Caco-2 (cell line): ENCODE measurements around the gene CFAP107. TPM values are rescaled to one million over a fixed set of nuclear protein-coding genes. Genes with fewer than 3 reads are reported as not detected.

Experiments
- BruUV-seq: library from RNA; stranded (reverse); fragments of 400-500 nt; replicated peaks from 2 replicates; lab custom pipeline; 2021; lab: Mats Ljungman, UMichigan
- CTCF ChIA-PET: fragments of 300-600 bp; sonication (Branson Sonifier 250); formaldehyde crosslinking; loops from one replicate; lab custom pipeline; 2022; ENCODE audit warnings: antibody characterized with exemption; lab: Charles Lee
- POLR2A ChIA-PET: fragments of 300-600 bp; sonication (Branson Sonifier 250); formaldehyde crosslinking; loops from one replicate; lab custom pipeline; 2022; ENCODE audit warnings: antibody characterized with exemption; lab: Charles Lee
- DNase-seq, 2 experiments: peaks; one replicate each; pipeline versions ENCODE4 v3.0.0 to v3.0.0-alpha.2; 2020 to 2022
- H3K27me3 ChIP-seq: replicated peaks from 2 replicates; pipeline ENCODE4 v1.6.0; 2011; ENCODE audit warnings: low read length; ENCODE audit not compliant: control insufficient read depth, insufficient read depth
- H3K36me3 ChIP-seq: 2 replicates; pipeline ENCODE4 v1.5.1; 2011; ENCODE audit warnings: low read length; ENCODE audit not compliant: control insufficient read depth, insufficient read depth
- H3K4me1 ChIP-seq: fragments of 250-450 bp; sonication (Bioruptor Pico); 2 replicates; pipeline ENCODE4 v1.5.1; 2020; ENCODE audit warnings: mild to moderate bottlenecking
- H3K4me3 ChIP-seq: 2 replicates; pipeline ENCODE4 v1.5.1; 2011; ENCODE audit warnings: low read depth, mild to moderate bottlenecking, control low read depth, low read length
- H3K9me3 ChIP-seq: fragments of 250-450 bp; sonication (Bioruptor Pico); 2 replicates; pipeline ENCODE4 v1.5.1; 2020; ENCODE audit warnings: mild to moderate bottlenecking, moderate library complexity
- H3K27ac Mint-ChIP-seq: one replicate; pipeline ENCODE4 v1.8.0; 2022; ENCODE audit warnings: mixed read lengths; ENCODE audit not compliant: unreplicated experiment
- H3K27me3 Mint-ChIP-seq: one replicate; pipeline ENCODE4 v1.8.0; 2022; ENCODE audit warnings: mixed read lengths; ENCODE audit not compliant: insufficient read depth, unreplicated experiment
- H3K36me3 Mint-ChIP-seq: one replicate; pipeline ENCODE4 v1.8.0; 2022; ENCODE audit warnings: mild to moderate bottlenecking, mixed read lengths; ENCODE audit not compliant: insufficient read depth, unreplicated experiment
- H3K4me1 Mint-ChIP-seq: one replicate; pipeline ENCODE4 v1.8.0; 2022; ENCODE audit warnings: low read depth, mixed read lengths; ENCODE audit not compliant: unreplicated experiment
- H3K4me3 Mint-ChIP-seq: one replicate; pipeline ENCODE4 v1.8.0; 2022; ENCODE audit warnings: mild to moderate bottlenecking, moderate library complexity, mixed read lengths; ENCODE audit not compliant: unreplicated experiment
- H3K9me3 Mint-ChIP-seq: one replicate; pipeline ENCODE4 v1.8.0; 2022; ENCODE audit warnings: mixed read lengths; ENCODE audit not compliant: unreplicated experiment
- intact Hi-C: fragments of 100-400 bp; cut with micrococcal nuclease; formaldehyde crosslinking; loops from one replicate; pipeline ENCODE4 v1.10.0; 2022; ENCODE audit not compliant: unreplicated experiment
- total RNA-seq: library from RNA; stranded (reverse); gene quantifications from 2 replicates; pipeline ENCODE4 v1.2.3, GENCODE V29; 2022
- TF ChIP-seq, protein P1 (sequence below), 2 experiments: fragments of 200-600 bp in 1 of 2; IDR thresholded peaks; 1 replicate in 1 of 2; 2 replicates in 1 of 2; pipeline versions ENCODE4 v1.5.1 to v1.8.0; 2011 to 2022; ENCODE audit warnings: antibody characterized with exemption in 1 of 2, control low read depth in 1 of 2, inconsistent platforms in 1 of 2, low read depth in 1 of 2, low read length in 1 of 2, mild to moderate bottlenecking in 1 of 2, moderate library complexity in 1 of 2; ENCODE audit not compliant: insufficient read depth in 1 of 2, severe bottlenecking in 1 of 2, unreplicated experiment in 1 of 2

Gene CFAP107
- total RNA-seq, 1 experiment from 2014 or later, result not detected

DNA sequence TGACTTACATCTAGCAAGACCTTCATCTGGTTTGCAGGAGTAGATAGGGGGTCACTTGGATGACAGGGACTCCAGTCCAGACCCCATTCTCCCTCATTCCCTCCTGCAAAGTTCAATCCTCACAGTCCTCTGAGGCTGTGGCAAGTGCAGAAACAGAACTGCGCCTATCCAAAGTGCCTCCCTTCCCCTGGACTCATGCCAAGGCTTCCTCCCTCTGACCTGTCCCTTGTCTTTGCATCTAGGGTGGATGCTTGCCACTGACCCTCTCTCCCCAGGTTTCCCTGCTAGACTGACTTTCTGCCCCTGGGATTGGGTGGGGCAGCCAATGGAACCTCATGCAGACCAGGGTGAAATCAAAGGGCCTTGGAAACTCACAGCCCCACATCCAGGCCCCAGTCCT, 63.9 kb downstream of the CFAP107 start:
- no peak overlapping the region for H3K4me3 ChIP-seq
- Mint-ChIP-seq H3K36me3 (no peaks in the 10 kb centered on the region), H3K27ac (no peak overlapping the region), H3K27me3 (peaks cover 4% of the 10 kb centered on the region), H3K4me1 (no peaks in the 10 kb centered on the region), H3K9me3 (peaks cover 7% of the 10 kb centered on the region), H3K4me3 (no peak overlapping the region)
- no peaks in the 10 kb centered on the region; the same call in 1 of the 2 replicates for H3K9me3 ChIP-seq
- CTCF ChIA-PET, result no interaction called here
- no peaks in the 10 kb centered on the region for H3K4me1 ChIP-seq
- POLR2A ChIA-PET, result no interaction called here
- H3K36me3 ChIP-seq, result no peaks in the 10 kb centered on the region
- H3K27me3 ChIP-seq, result no peaks in the 10 kb centered on the region
- TF ChIP-seq, protein P1, sequence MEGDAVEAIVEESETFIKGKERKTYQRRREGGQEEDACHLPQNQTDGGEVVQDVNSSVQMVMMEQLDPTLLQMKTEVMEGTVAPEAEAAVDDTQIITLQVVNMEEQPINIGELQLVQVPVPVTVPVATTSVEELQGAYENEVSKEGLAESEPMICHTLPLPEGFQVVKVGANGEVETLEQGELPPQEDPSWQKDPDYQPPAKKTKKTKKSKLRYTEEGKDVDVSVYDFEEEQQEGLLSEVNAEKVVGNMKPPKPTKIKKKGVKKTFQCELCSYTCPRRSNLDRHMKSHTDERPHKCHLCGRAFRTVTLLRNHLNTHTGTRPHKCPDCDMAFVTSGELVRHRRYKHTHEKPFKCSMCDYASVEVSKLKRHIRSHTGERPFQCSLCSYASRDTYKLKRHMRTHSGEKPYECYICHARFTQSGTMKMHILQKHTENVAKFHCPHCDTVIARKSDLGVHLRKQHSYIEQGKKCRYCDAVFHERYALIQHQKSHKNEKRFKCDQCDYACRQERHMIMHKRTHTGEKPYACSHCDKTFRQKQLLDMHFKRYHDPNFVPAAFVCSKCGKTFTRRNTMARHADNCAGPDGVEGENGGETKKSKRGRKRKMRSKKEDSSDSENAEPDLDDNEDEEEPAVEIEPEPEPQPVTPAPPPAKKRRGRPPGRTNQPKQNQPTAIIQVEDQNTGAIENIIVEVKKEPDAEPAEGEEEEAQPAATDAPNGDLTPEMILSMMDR (IDR thresholded peaks at IDR 0.05; ENCODE audit: insufficient read depth in 1 of 2, low read depth in 1 of 2, low read length in 1 of 2, severe bottlenecking in 1 of 2, unreplicated experiment in 1 of 2), result no peak
- no TSS peak for BruUV-seq
- DNase-seq, result no peak
- intact Hi-C loops, result no loop called here

- TF ChIP-seq, protein P1 (IDR thresholded peaks at IDR 0.05; ENCODE audit: insufficient read depth in 1 of 2, low read depth in 1 of 2, low read length in 1 of 2, severe bottlenecking in 1 of 2, unreplicated experiment in 1 of 2), result no peak
- DNase-seq, result no peak
- H3K4me1 ChIP-seq, result no peaks in the 10 kb centered on the region
- Mint-ChIP-seq H3K36me3 (no peaks in the 10 kb centered on the region), H3K4me3 (no peak overlapping the region), H3K9me3 (no peaks in the 10 kb centered on the region), H3K27me3 (peaks cover 4% of the 10 kb centered on the region), H3K4me1 (no peaks in the 10 kb centered on the region), H3K27ac (no peak overlapping the region)
- intact Hi-C loops, result no loop called here
- H3K4me3 ChIP-seq, result no peak overlapping the region
- ChIA-PET POLR2A (no interaction called here), CTCF (no interaction called here)
- H3K27me3 ChIP-seq, result no peaks in the 10 kb centered on the region
- no peaks in the 10 kb centered on the region for H3K9me3 ChIP-seq
- H3K36me3 ChIP-seq, result no peaks in the 10 kb centered on the region
- BruUV-seq, result no TSS peak
Measured at GRCh38 chr1:12810691-12811408, 64.8 kb downstream of the CFAP107 start.

DNA sequence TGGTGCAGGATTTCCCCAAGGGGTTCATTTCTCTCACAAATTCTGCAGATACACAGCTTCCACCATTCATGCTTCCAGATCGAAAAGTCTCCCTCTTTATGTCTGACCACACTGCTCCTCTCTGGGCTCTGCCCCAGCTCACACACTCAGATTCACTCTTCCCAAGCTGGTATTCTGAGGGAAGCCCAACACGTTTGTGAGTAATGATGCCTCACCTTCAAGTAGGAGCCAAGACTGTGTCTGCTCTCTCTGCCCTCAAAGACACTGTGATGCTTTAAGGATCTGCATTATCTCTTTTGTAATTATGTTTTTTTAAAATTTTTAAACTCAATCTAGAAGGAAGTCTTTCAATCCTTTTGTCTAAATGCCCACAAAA, 65.4 kb downstream of the CFAP107 start:
- ChIA-PET POLR2A (no interaction called here), CTCF (no interaction called here)
- no peaks in the 10 kb centered on the region for H3K36me3 Mint-ChIP-seq
- Histone ChIP-seq H3K27me3 (no peaks in the 10 kb centered on the region), H3K4me3 (no peak overlapping the region), H3K4me1 (no peaks in the 10 kb centered on the region), H3K9me3 (no peaks in the 10 kb centered on the region), H3K36me3 (no peaks in the 10 kb centered on the region)
- H3K9me3 Mint-ChIP-seq, result no peaks in the 10 kb centered on the region
- TF ChIP-seq, protein P1 (IDR thresholded peaks at IDR 0.05; ENCODE audit: insufficient read depth in 1 of 2, low read depth in 1 of 2, low read length in 1 of 2, severe bottlenecking in 1 of 2, unreplicated experiment in 1 of 2), result no peak
- no TSS peak for BruUV-seq
- H3K27ac Mint-ChIP-seq, result no peak overlapping the region
- H3K27me3 Mint-ChIP-seq, result peaks cover 4% of the 10 kb centered on the region
- intact Hi-C loops, result no loop called here
- no peaks in the 10 kb centered on the region for H3K4me1 Mint-ChIP-seq
- DNase-seq, result no peak
- no peak overlapping the region for H3K4me3 Mint-ChIP-seq

Other genes starting within 250 kb of the CFAP107 start
- gene DHRS3, start 128.0 kb upstream of the CFAP107 start, total RNA-seq, result 59.4 and 64.6 TPM in 2 replicates
- not detected in 2 replicates for gene AADACL4, start 102.1 kb upstream of the CFAP107 start, total RNA-seq
- gene AADACL3, start 30.1 kb upstream of the CFAP107 start, total RNA-seq, result not detected in 2 replicates
- not detected in 2 replicates for gene PRAMEF12, start 27.5 kb downstream of the CFAP107 start, total RNA-seq
- not detected in 2 replicates for gene PRAMEF1, start 45.2 kb downstream of the CFAP107 start, total RNA-seq
- gene PRAMEF11, start 85.2 kb downstream of the CFAP107 start, total RNA-seq, result not detected in 2 replicates
- not detected in 2 replicates for gene HNRNPCL1, start 102.5 kb downstream of the CFAP107 start, total RNA-seq
- not detected in 2 replicates for gene PRAMEF2, start 110.9 kb downstream of the CFAP107 start, total RNA-seq
- not detected in 2 replicates for gene PRAMEF4, start 140.0 kb downstream of the CFAP107 start, total RNA-seq
- 1.9 and 2.1 TPM in 2 replicates for gene PRAMEF10, start 152.1 kb downstream of the CFAP107 start, total RNA-seq
- gene PRAMEF7, start 170.4 kb downstream of the CFAP107 start, total RNA-seq, result not detected in 2 replicates
- not detected in 2 replicates for gene PRAMEF6, start 201.4 kb downstream of the CFAP107 start, total RNA-seq